Skeletal muscle satellite cell (primary cell): Measurements from ENCODE around the gene DPH6.

ENCODE experiments used
- H3K27me3 ChIP-seq: 2 replicates; pipeline ENCODE4 v1.7.0; 2013; ENCODE audit warnings: low read length; ENCODE audit not compliant: control insufficient read depth, insufficient read depth
- H3K36me3 ChIP-seq: 2 replicates; pipeline ENCODE4 v1.7.0; 2013; ENCODE audit warnings: mild to moderate bottlenecking, control low read depth, low read length; ENCODE audit not compliant: insufficient read depth
- H3K4me1 ChIP-seq: 2 replicates; pipeline ENCODE4 v1.7.0; 2013; ENCODE audit warnings: low read length; ENCODE audit not compliant: control insufficient read depth, insufficient read depth
- H3K4me2 ChIP-seq: 2 replicates; pipeline ENCODE4 v1.7.0; 2013; ENCODE audit warnings: mild to moderate bottlenecking, low read length
- H3K4me3 ChIP-seq: 2 replicates; pipeline ENCODE4 v1.7.0; 2013; ENCODE audit warnings: low read length
- H3K9ac ChIP-seq: 2 replicates; pipeline ENCODE4 v1.7.0; 2013; ENCODE audit warnings: mild to moderate bottlenecking, low read depth, low read length, moderate library complexity
- H3K9me3 ChIP-seq: replicated peaks from 2 replicates; pipeline ENCODE4 v1.7.0; 2013; ENCODE audit warnings: mild to moderate bottlenecking, control low read depth, low read length

Gene DPH6

DNA sequence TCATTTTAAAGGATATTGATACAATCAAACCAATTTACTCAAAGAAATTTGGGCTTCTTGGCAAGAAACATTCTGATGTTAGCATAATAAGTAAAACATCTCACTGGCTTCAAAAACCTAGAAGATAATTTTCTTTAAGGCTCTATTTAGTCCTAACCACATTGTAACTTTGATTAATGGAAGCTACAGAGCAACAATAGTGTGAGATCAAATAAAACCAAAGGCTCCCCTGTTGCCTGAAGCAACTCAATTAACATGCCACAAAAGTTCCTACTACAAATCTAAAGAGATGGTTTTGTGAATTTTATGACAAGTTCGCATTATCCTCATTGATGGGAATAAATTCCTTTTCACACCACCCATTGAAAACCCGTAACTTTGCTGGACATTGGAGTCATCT, 5.9 kb downstream of the DPH6 start:
- Histone ChIP-seq H3K9ac (no peak overlapping the region), H3K27me3 (no peaks in the 10 kb centered on the region), H3K36me3 (no peaks in the 10 kb centered on the region), H3K9me3 (no peaks in the 10 kb centered on the region), H3K4me2 (no peak overlapping the region), H3K4me1 (peaks cover 17% of the 10 kb centered on the region), H3K4me3 (no peak overlapping the region)

DNA sequence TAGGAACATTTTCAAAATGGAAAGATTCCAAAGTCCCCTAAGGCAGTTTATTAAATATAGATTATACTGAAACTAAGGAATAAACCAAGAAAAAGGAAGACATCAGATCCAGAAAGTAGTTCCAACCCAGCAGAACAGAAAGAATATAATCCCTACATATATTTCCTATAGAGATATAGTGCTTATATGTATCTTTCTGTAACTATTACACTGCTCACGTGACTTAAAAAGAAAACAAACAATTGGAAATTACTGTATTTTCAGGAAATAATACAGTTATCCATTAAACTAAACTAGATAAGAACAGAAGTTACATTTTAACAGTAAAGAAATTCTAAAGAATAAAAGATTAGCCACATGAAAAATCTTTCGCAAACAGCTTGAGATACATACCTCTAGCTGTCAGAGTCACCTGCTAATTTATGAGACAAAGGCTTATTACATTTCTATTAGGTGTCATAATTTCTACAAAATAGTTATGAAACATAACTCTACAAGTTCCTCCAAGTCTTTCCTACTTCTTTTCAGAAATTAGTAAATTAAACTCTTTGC, 10.5 kb downstream of the DPH6 start:
- H3K4me1 ChIP-seq, result peaks cover 2% of the 10 kb centered on the region
- H3K9me3 ChIP-seq, result no peaks in the 10 kb centered on the region
- no peak overlapping the region for H3K4me2 ChIP-seq
- no peak overlapping the region for H3K4me3 ChIP-seq
- no peaks in the 10 kb centered on the region for H3K27me3 ChIP-seq
- H3K36me3 ChIP-seq, result no peaks in the 10 kb centered on the region
- H3K9ac ChIP-seq, result no peak overlapping the region

DNA sequence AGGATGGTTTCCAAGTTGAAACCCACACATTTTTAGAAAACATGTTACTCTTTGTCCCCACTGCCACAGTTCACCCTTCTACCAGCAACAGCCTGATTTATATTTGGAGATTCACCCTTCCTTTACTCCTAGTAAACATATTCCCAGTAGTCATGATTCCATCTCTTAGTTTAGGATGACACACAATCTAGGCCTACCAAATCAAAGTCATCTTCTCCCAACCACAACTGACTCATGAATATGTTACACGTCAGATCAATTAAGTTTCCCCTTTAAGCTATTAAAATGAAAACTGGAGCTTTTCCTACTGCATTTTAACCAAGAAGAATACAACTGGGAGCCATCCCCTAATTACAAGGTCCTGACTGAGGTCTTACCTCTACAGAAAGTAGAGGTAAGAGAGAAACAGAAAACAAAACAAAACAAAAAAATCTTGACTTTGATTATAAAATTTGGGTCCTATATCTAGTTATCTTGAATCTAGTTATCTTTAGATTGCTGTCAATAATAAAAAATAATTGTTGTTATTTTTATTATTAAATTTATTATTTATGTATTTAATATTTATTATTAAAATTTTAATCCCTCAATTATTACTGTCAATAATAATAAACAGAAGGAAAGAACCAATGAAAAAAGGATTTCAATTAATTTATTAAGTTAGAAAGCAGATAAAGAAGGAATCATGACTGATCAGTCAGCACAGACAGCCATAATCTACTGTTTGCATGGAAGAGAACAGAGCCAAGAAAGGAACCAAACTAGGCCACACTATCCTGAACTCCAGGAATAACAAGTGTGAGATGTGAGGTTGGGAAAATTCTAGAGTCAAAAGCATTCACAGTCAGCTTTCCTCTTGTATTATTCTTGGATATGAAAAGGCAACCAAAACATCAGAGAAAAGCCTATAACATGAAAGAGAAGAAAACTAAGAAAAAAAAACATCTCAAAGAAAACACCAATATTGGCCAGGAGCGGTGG, 12.5 kb downstream of the DPH6 start:
- Histone ChIP-seq H3K9me3 (no peaks in the 10 kb centered on the region), H3K9ac (no peak overlapping the region), H3K27me3 (no peaks in the 10 kb centered on the region), H3K4me1 (no peaks in the 10 kb centered on the region), H3K4me2 (no peak overlapping the region), H3K36me3 (no peaks in the 10 kb centered on the region), H3K4me3 (no peak overlapping the region)

- Histone ChIP-seq H3K9me3 (no peaks in the 10 kb centered on the region), H3K27me3 (no peaks in the 10 kb centered on the region), H3K4me2 (no peak overlapping the region), H3K9ac (no peak overlapping the region), H3K4me1 (no peaks in the 10 kb centered on the region), H3K4me3 (no peak overlapping the region), H3K36me3 (no peaks in the 10 kb centered on the region)
Measured at GRCh38 chr15:35530698-35531097, 15.3 kb downstream of the DPH6 start.

GRCh38 chr15:35529784-35530183, 16.2 kb downstream of the DPH6 start:
- H3K4me1 ChIP-seq, result no peaks in the 10 kb centered on the region
- H3K4me3 ChIP-seq, result no peak overlapping the region
- H3K9ac ChIP-seq, result no peak overlapping the region
- H3K9me3 ChIP-seq, result no peaks in the 10 kb centered on the region
- no peak overlapping the region for H3K4me2 ChIP-seq
- no peaks in the 10 kb centered on the region for H3K27me3 ChIP-seq
- no peaks in the 10 kb centered on the region for H3K36me3 ChIP-seq

- H3K9ac ChIP-seq, result no peak overlapping the region
- no peak overlapping the region for H3K4me2 ChIP-seq
Measured at GRCh38 chr15:35522061-35522460, 23.9 kb downstream of the DPH6 start.

GRCh38 chr15:35519541-35520149, 26.3 kb downstream of the DPH6 start:
- Histone ChIP-seq H3K9me3 (no peaks in the 10 kb centered on the region), H3K4me3 (no peak overlapping the region), H3K9ac (no peak overlapping the region), H3K36me3 (no peaks in the 10 kb centered on the region), H3K4me2 (no peak overlapping the region), H3K27me3 (no peaks in the 10 kb centered on the region), H3K4me1 (peaks cover 5% of the 10 kb centered on the region)

More at GRCh38 chr15:35522061-35522460, 23.9 kb downstream of the DPH6 start:
- H3K27me3 ChIP-seq, result no peaks in the 10 kb centered on the region
- no peaks in the 10 kb centered on the region for H3K36me3 ChIP-seq
- H3K4me3 ChIP-seq, result no peak overlapping the region
- H3K9me3 ChIP-seq, result no peaks in the 10 kb centered on the region
- H3K4me1 ChIP-seq, result no peaks in the 10 kb centered on the region

DNA sequence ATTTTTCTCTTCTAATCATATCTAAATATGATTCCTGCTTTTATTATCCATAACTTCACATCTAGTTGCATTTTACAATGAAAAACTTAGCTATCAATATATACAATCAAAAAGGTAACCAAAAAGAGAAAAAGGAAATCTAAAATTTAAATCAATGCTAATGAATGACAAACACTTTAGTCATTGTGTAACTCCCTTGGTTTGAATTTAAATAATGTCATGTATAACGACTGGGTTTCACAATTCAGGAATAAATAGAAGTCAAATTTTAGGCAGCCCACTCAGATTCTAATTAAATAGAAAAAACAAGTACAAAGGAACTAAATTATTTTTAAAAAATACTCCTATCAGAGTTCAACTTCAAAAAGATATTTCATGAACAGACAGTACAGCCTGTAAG, 26.9 kb downstream of the DPH6 start:
- Histone ChIP-seq H3K36me3 (no peaks in the 10 kb centered on the region), H3K4me2 (no peak overlapping the region), H3K9me3 (no peaks in the 10 kb centered on the region), H3K9ac (no peak overlapping the region), H3K4me1 (peaks cover 11% of the 10 kb centered on the region), H3K27me3 (no peaks in the 10 kb centered on the region), H3K4me3 (no peak overlapping the region)

DNA sequence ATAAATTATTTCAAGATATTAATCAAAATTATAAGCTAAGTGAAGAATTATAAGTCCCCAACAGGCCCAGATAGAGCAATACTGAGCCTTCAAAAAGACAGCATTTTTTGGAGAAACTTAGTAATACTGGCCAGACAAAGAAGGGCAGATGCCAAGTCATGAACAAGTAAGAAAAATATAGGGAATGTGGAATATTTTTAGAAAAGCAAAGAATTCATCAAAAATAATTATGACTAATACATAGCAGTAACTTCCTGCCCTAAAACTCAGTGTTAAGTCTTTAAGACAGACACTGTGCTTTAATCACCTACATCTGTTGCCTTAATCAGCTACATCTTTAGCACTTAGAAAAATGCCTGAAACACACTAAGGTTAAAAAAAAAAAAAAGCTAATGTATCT, 31.2 kb downstream of the DPH6 start:
- peaks cover 21% of the 10 kb centered on the region for H3K4me1 ChIP-seq
- H3K36me3 ChIP-seq, result no peaks in the 10 kb centered on the region
- no peaks in the 10 kb centered on the region for H3K9me3 ChIP-seq
- no peaks in the 10 kb centered on the region for H3K27me3 ChIP-seq
- no peak overlapping the region for H3K4me3 ChIP-seq
- H3K9ac ChIP-seq, result peak overlapping the region; percentile 33
- H3K4me2 ChIP-seq, result no peak overlapping the region

DNA sequence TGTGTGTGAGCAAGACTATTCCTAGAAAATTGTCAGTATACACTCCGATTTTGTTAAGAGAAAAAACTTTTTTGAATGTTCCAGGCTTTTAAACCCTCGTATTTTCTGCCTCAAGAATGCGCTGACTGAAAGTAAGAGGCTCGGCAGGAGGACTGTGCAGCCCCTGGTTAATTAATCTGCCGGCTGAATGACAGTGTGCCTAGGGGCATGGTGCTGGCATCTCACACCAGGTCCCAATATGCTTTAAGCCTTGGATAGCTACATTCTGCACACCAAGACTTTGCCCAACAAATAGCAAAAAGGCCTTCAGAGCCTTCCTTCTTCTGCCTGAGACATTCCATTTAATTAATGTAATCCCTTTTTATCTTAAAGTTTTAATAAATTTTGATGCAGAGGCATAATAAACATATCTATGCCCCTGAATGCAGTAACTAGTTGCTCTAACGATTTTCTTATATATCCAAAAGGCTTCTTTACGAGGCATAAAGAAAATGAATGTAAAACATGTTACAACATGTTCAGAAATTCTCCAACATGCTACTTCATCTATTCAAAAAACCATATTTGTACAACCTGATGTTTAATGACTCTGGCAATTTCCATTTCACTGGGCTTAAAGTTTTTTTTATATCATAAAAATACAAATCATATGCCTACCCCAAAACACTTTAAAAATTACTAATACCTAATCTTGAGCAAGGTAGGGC, 37.9 kb downstream of the DPH6 start:
- no peak overlapping the region for H3K9ac ChIP-seq

GRCh38 chr15:35506272-35506870, 39.6 kb downstream of the DPH6 start:
- Histone ChIP-seq H3K4me1 (no peaks in the 10 kb centered on the region), H3K4me3 (no peak overlapping the region), H3K9ac (no peak overlapping the region), H3K9me3 (no peaks in the 10 kb centered on the region), H3K4me2 (no peak overlapping the region), H3K27me3 (no peaks in the 10 kb centered on the region), H3K36me3 (no peaks in the 10 kb centered on the region)

More for the DNA sequence above, 37.9 kb downstream of the DPH6 start:
- H3K4me2 ChIP-seq, result no peak overlapping the region
- H3K27me3 ChIP-seq, result no peaks in the 10 kb centered on the region
- H3K36me3 ChIP-seq, result no peaks in the 10 kb centered on the region
- H3K9me3 ChIP-seq, result no peaks in the 10 kb centered on the region
- H3K4me3 ChIP-seq, result no peak overlapping the region
- H3K4me1 ChIP-seq, result no peaks in the 10 kb centered on the region
